Endothelial cell of umbilical vein (primary cell): ENCODE measurements around the gene ADAM19. TPM values are rescaled to one million over a fixed set of nuclear protein-coding genes. Genes with fewer than 3 reads are reported as not detected.

Experiments used
- BruUV-seq: library from RNA; stranded (reverse); fragments of 400-500 nt; replicated peaks from 2 replicates; lab custom pipeline; 2021; lab: Mats Ljungman, UMichigan
- CTCF ChIA-PET: fragments of 300-600, 350-600 bp; sonication (Branson Sonifier 250); formaldehyde crosslinking; loops from one replicate; lab custom pipeline; 2021; ENCODE audit warnings: antibody characterized with exemption, inconsistent platforms; lab: Charles Lee
- POLR2A ChIA-PET: fragments of 300-600, 350-600 bp; sonication (Branson Sonifier 250); formaldehyde crosslinking; loops from one replicate; lab custom pipeline; 2021; ENCODE audit warnings: antibody characterized with exemption, inconsistent platforms; lab: Charles Lee
- DNase-seq: peaks from one replicate; pipeline ENCODE4 v3.0.0-alpha.2; 2011; ENCODE audit warnings: low read depth, low spot score
- FAIRE-seq: peaks from 2 replicates; lab custom pipeline; 2011; peaks lifted over from hg19 to GRCh38; lab: Jason Lieb, UNC
- H2AFZ ChIP-seq: 2 replicates; pipeline ENCODE4 v1.6.0; 2012; ENCODE audit warnings: low read depth, low read length, control low read depth, inconsistent platforms
- H3K27ac ChIP-seq: 2 replicates; pipeline ENCODE4 v1.5.1; 2011; ENCODE audit warnings: low read depth, mild to moderate bottlenecking, control low read depth, low read length, moderate library complexity; ENCODE audit not compliant: insufficient read depth
- H3K27me3 ChIP-seq, 2 experiments: 2 replicates each; pipeline versions ENCODE4 v1.6.0 to v1.6.1; 2011; ENCODE audit warnings: low read length in 2 of 2, mixed read lengths in 1 of 2; ENCODE audit not compliant: control insufficient read depth in 2 of 2, insufficient read depth in 2 of 2
- H3K36me3 ChIP-seq, 2 experiments: 2 replicates in 1 of 2; 3 replicates in 1 of 2; pipeline ENCODE4 v1.5.1; 2011; ENCODE audit warnings: low read length in 2 of 2, mild to moderate bottlenecking in 1 of 2, moderate library complexity in 1 of 2; ENCODE audit not compliant: control insufficient read depth in 2 of 2, insufficient read depth in 2 of 2; ENCODE audit errors: extremely low read depth in 1 of 2
- H3K4me1 ChIP-seq: 3 replicates; pipeline ENCODE4 v1.5.1; 2011; ENCODE audit warnings: mild to moderate bottlenecking, low read length; ENCODE audit not compliant: control insufficient read depth, insufficient read depth; ENCODE audit errors: extremely low read depth
- H3K4me2 ChIP-seq: 2 replicates; pipeline ENCODE4 v1.6.1; 2011; ENCODE audit warnings: low read length, control low read depth, mixed read lengths; ENCODE audit not compliant: insufficient read depth
- H3K4me3 ChIP-seq, 3 experiments: fragments of 200-600 bp in 1 of 3; sonication (generic), shearing (Covaris generic) in 1 of 3; replicated peaks in 1 of 3; 2 replicates each; pipeline ENCODE4 v1.5.1; 2011 to 2016; ENCODE audit warnings: control low read depth in 3 of 3, low read length in 3 of 3, mild to moderate bottlenecking in 2 of 3, inconsistent platforms in 1 of 3, low read depth in 1 of 3, moderate library complexity in 1 of 3; ENCODE audit not compliant: insufficient read depth in 1 of 3
- H3K79me2 ChIP-seq: 2 replicates; pipeline ENCODE4 v1.6.0; 2012; ENCODE audit warnings: low read length, inconsistent platforms; ENCODE audit not compliant: control insufficient read depth, insufficient read depth
- H3K9ac ChIP-seq: replicated peaks from 2 replicates; pipeline ENCODE3; 2011; ENCODE audit warnings: low read length, control low read depth; ENCODE audit not compliant: insufficient read depth; ENCODE audit errors: extremely low read depth
- H3K9me1 ChIP-seq: replicated peaks from 3 replicates; pipeline ENCODE4 v1.6.0; 2011; ENCODE audit warnings: mild to moderate bottlenecking, low read length; ENCODE audit not compliant: control insufficient read depth, insufficient read depth; ENCODE audit errors: extremely low read depth
- H3K9me3 ChIP-seq: replicated peaks from 2 replicates; pipeline ENCODE4 v1.5.1; 2012; ENCODE audit warnings: low read length, inconsistent platforms; ENCODE audit not compliant: control insufficient read depth, insufficient read depth
- H4K20me1 ChIP-seq: replicated peaks from 2 replicates; pipeline ENCODE3; 2011; ENCODE audit warnings: mild to moderate bottlenecking, low read length; ENCODE audit not compliant: control insufficient read depth, insufficient read depth; ENCODE audit errors: extremely low read depth
- CTCF ChIP-seq, 2 donors: IDR thresholded peaks; 1 replicate in 1 of 2; 2 replicates in 1 of 2; pipeline ENCODE4 v1.5.1; 2011; ENCODE audit warnings: low read length in 2 of 2, mild to moderate bottlenecking in 2 of 2, moderate library complexity in 2 of 2, control low read depth in 1 of 2, inconsistent platforms in 1 of 2, low read depth in 1 of 2; ENCODE audit not compliant: insufficient read depth in 1 of 2; ENCODE audit errors: extremely low read depth in 1 of 2
- EZH2 ChIP-seq: IDR thresholded peaks from 2 replicates; pipeline ENCODE4 v1.6.1; 2012; ENCODE audit warnings: borderline replicate concordance, low read depth, mild to moderate bottlenecking, moderate library complexity, low read length, inconsistent platforms; ENCODE audit not compliant: severe bottlenecking
- GATA2 ChIP-seq: IDR thresholded peaks from 2 replicates; pipeline ENCODE4 v1.7.0; 2011; ENCODE audit warnings: low read depth, mild to moderate bottlenecking, moderate library complexity, mixed read lengths, low read length; ENCODE audit not compliant: insufficient read length, insufficient read depth
- MYC ChIP-seq: IDR thresholded peaks from one replicate; pipeline ENCODE4 v1.6.1; 2011; ENCODE audit warnings: mild to moderate bottlenecking, low read depth, low read length
- POLR2A ChIP-seq: IDR thresholded peaks from 2 replicates; pipeline ENCODE4 v1.6.1; 2012; ENCODE audit warnings: low read depth, mild to moderate bottlenecking, control low read depth, low read length
- dilution Hi-C: fragments of 300-500 bp; cut with MboI; formaldehyde crosslinking; loops from one replicate; pipeline ENCODE4 v1.15.0; 2019; ENCODE audit warnings: low sequenced_read_pairs; ENCODE audit not compliant: extremely low pct_ligation_motif_present
- intact Hi-C: fragments of 100-400 bp; cut with micrococcal nuclease; formaldehyde crosslinking; loops from one replicate; pipeline ENCODE4 v1.10.0; 2022
- polyA plus RNA-seq, 4 experiments: library from polyadenylated mRNA; depleted of rRNA in 3 of 4; stranded (reverse) in 3 of 4; unstranded in 1 of 4; fragments of >200 nt; gene quantifications; 2 replicates each; pipeline versions ENCODE4 v1.2.1 to v1.2.3, GENCODE V29; 2011 to 2012; ENCODE audit warnings: missing spikeins in 1 of 4
- total RNA-seq: library from RNA; stranded (reverse); gene quantifications from 2 replicates; pipeline ENCODE4 v1.2.3, GENCODE V29; 2021
- TF ChIP-seq, protein P1 (sequence below): IDR thresholded peaks from 2 replicates; pipeline ENCODE4 v1.6.1; 2011; ENCODE audit not compliant: insufficient read depth, insufficient read length

ADAM19 gene
- total and polyA plus RNA-seq, 2 donors (not counting 3 experiments of a cell fraction or from before 2014, with no cell fraction given) = 10.0 to 22.6 TPM

DNA sequence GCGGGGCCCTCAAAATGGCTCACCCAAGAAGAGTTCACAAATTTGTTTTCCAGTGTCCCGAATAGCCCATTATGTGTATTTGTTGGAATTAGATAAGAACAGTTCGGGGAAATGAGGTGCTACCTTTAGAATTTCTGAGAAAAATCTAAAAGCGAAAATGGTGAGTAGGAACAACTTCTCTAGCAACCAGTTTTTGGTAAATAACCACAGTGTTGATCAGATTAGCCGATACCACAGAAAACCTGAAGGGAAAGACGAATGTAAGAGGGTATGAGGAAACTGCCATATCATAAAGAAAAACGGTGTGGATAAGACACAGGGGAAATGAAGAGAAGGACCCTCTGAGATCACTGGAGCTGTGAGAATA, 31.0 kb downstream of the ADAM19 start:
- no peak for DNase-seq
- no TSS peak for BruUV-seq
- no peaks in the 10 kb centered on the region for H3K9me3 ChIP-seq
- TF ChIP-seq GATA2 (no peak), CTCF (IDR thresholded peaks at IDR 0.05; ENCODE audit: extremely low read depth in 1 of 2, insufficient read depth in 1 of 2, low read depth in 1 of 2, low read length in 2 of 2) (no peak), EZH2 (no peak), MYC (no peak), POLR2A (no peak)
- TF ChIP-seq, protein P1, sequence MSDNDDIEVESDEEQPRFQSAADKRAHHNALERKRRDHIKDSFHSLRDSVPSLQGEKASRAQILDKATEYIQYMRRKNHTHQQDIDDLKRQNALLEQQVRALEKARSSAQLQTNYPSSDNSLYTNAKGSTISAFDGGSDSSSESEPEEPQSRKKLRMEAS = no peak
- H2AFZ ChIP-seq = no peak overlapping the region
- no peak overlapping the region for H3K4me2 ChIP-seq
- no peaks in the 10 kb centered on the region for H3K79me2 ChIP-seq
- dilution Hi-C loops = no loop called here
- H3K36me3 ChIP-seq = no peaks in the 10 kb centered on the region
- POLR2A ChIA-PET = no interaction called here
- peaks cover 20% of the 10 kb centered on the region for H3K4me1 ChIP-seq
- no peaks in the 10 kb centered on the region for H3K9me1 ChIP-seq
- no peaks in the 10 kb centered on the region for H3K27me3 ChIP-seq
- no peaks in the 10 kb centered on the region for H4K20me1 ChIP-seq
- no peak overlapping the region for H3K9ac ChIP-seq
- FAIRE-seq = no peak
- intact Hi-C loops = no loop called here
- H3K27ac ChIP-seq = no peak overlapping the region
- CTCF ChIA-PET = interaction anchor here (1.5 kb wide), 1 partner anchor 10 kb away, joined by 4 read pairs; no protein-coding TSS in a partner anchor
- no peak overlapping the region for H3K4me3 ChIP-seq
